Parathyroid adenoma (tissue), 2 donors: ENCODE data around the gene TAGLN3.

ENCODE experiments used
- H2AFZ ChIP-seq: fragments of 300-600 bp; sonication (generic); one replicate; pipeline ENCODE4 v1.7.0; 2017; ENCODE audit warnings: antibody characterized with exemption, mild to moderate bottlenecking
- H3K27ac ChIP-seq: fragments of 300-600 bp; sonication (generic); one replicate; pipeline ENCODE4 v1.7.0; 2017
- H3K27me3 ChIP-seq: fragments of 300-600 bp; sonication (generic); one replicate; pipeline ENCODE4 v1.7.0; 2017; ENCODE audit warnings: low read length; ENCODE audit not compliant: control insufficient read depth, insufficient read depth
- H3K36me3 ChIP-seq: fragments of 300-600 bp; sonication (generic); one replicate; pipeline ENCODE4 v1.7.0; 2017; ENCODE audit warnings: low read length; ENCODE audit not compliant: control insufficient read depth, insufficient read depth
- H3K4me1 ChIP-seq: fragments of 300-600 bp; sonication (generic); one replicate; pipeline ENCODE4 v1.7.0; 2017; ENCODE audit warnings: control low read depth
- H3K4me2 ChIP-seq: fragments of 300-600 bp; sonication (generic); one replicate; pipeline ENCODE4 v1.7.0; 2017; ENCODE audit warnings: low read length
- H3K4me3 ChIP-seq: fragments of 300-600 bp; sonication (generic); one replicate; pipeline ENCODE4 v1.7.0; 2017; ENCODE audit warnings: low read depth, low read length
- H3K79me2 ChIP-seq: fragments of 300-600 bp; sonication (generic); one replicate; pipeline ENCODE4 v1.7.0; 2017; ENCODE audit warnings: control low read depth
- H3K9ac ChIP-seq: fragments of 300-600 bp; sonication (generic); one replicate; pipeline ENCODE4 v1.7.0; 2017; ENCODE audit warnings: mild to moderate bottlenecking
- H3K9me3 ChIP-seq: fragments of 300-600 bp; sonication (generic); one replicate; pipeline ENCODE4 v1.7.0; 2017; ENCODE audit warnings: low read length; ENCODE audit not compliant: control insufficient read depth
- CTCF ChIP-seq: fragments of 300-600 bp; sonication (generic); IDR thresholded peaks from one replicate; pipeline ENCODE4 v1.7.0; 2017; ENCODE audit warnings: antibody characterized with exemption, mild to moderate bottlenecking
- donor health status: primary hyperparathyroidism.

The TAGLN3 gene

GRCh38 chr3:111984636-111985298 lies 14.0 kb upstream of the TAGLN3 start:
- Histone ChIP-seq H3K4me2 (no peak overlapping the region), H3K9me3 (no peaks in the 10 kb centered on the region), H3K27me3 (no peaks in the 10 kb centered on the region), H2AFZ (no peak overlapping the region), H3K27ac (no peak overlapping the region), H3K4me1 (peaks cover 1% of the 10 kb centered on the region), H3K79me2 (no peaks in the 10 kb centered on the region), H3K4me3 (no peak overlapping the region), H3K9ac (no peak overlapping the region), H3K36me3 (no peaks in the 10 kb centered on the region)
- TF ChIP-seq CTCF, result no peak

GRCh38 chr3:111986800-111987199 lies 11.9 kb upstream of the TAGLN3 start:
- no peak overlapping the region for H3K27ac ChIP-seq
- no peaks in the 10 kb centered on the region for H3K36me3 ChIP-seq
- no peak overlapping the region for H2AFZ ChIP-seq
- no peak overlapping the region for H3K4me3 ChIP-seq
- no peak overlapping the region for H3K4me2 ChIP-seq
- H3K9me3 ChIP-seq, result no peaks in the 10 kb centered on the region
- no peaks in the 10 kb centered on the region for H3K79me2 ChIP-seq
- TF ChIP-seq CTCF, result no peak
- H3K9ac ChIP-seq, result no peak overlapping the region
- no peaks in the 10 kb centered on the region for H3K4me1 ChIP-seq
- no peaks in the 10 kb centered on the region for H3K27me3 ChIP-seq

GRCh38 chr3:111989061-111989678 lies 9.6 kb upstream of the TAGLN3 start:
- Histone ChIP-seq H3K79me2 (no peaks in the 10 kb centered on the region), H3K27ac (no peak overlapping the region), H3K4me3 (no peak overlapping the region), H3K4me1 (no peaks in the 10 kb centered on the region), H2AFZ (no peak overlapping the region), H3K9me3 (no peaks in the 10 kb centered on the region), H3K4me2 (no peak overlapping the region), H3K27me3 (no peaks in the 10 kb centered on the region), H3K9ac (no peak overlapping the region), H3K36me3 (no peaks in the 10 kb centered on the region)
- peak; percentile 72 for TF ChIP-seq CTCF

GRCh38 chr3:111993038-111993437 lies 5.7 kb upstream of the TAGLN3 start:
- no peaks in the 10 kb centered on the region for H3K79me2 ChIP-seq
- no peaks in the 10 kb centered on the region for H3K27me3 ChIP-seq
- no peaks in the 10 kb centered on the region for H3K36me3 ChIP-seq
- H2AFZ ChIP-seq, result no peak overlapping the region
- H3K9me3 ChIP-seq, result no peaks in the 10 kb centered on the region
- H3K4me1 ChIP-seq, result no peaks in the 10 kb centered on the region
- H3K9ac ChIP-seq, result no peak overlapping the region
- H3K27ac ChIP-seq, result no peak overlapping the region
- no peak overlapping the region for H3K4me3 ChIP-seq
- H3K4me2 ChIP-seq, result no peak overlapping the region
- no peak for TF ChIP-seq CTCF
